Peyer's patch (tissue), 4 donors: ENCODE results near the gene VPS33B.

ENCODE experiments used
- POLR2A ChIP-seq, 2 donors: fragments of 450-650 bp; IDR thresholded peaks; one replicate each; pipeline ENCODE4 v1.5.1; 2017; ENCODE audit warnings: antibody characterized with exemption in 2 of 2, mild to moderate bottlenecking in 2 of 2, moderate library complexity in 2 of 2
- TF ChIP-seq, protein P1 (sequence below), 6 experiments: fragments of 450-650 bp in 4 of 6; fragments of 200-600 bp in 2 of 6; sonication (generic) in 1 of 6; IDR thresholded peaks; one replicate each; pipeline ENCODE4 v1.5.1; 2017 to 2019; ENCODE audit warnings: antibody characterized with exemption in 6 of 6, mild to moderate bottlenecking in 3 of 6, moderate library complexity in 1 of 6

GRCh38 chr15:90962021-90962420 is 60.4 kb downstream of the VPS33B start:
- TF ChIP-seq, protein P1, sequence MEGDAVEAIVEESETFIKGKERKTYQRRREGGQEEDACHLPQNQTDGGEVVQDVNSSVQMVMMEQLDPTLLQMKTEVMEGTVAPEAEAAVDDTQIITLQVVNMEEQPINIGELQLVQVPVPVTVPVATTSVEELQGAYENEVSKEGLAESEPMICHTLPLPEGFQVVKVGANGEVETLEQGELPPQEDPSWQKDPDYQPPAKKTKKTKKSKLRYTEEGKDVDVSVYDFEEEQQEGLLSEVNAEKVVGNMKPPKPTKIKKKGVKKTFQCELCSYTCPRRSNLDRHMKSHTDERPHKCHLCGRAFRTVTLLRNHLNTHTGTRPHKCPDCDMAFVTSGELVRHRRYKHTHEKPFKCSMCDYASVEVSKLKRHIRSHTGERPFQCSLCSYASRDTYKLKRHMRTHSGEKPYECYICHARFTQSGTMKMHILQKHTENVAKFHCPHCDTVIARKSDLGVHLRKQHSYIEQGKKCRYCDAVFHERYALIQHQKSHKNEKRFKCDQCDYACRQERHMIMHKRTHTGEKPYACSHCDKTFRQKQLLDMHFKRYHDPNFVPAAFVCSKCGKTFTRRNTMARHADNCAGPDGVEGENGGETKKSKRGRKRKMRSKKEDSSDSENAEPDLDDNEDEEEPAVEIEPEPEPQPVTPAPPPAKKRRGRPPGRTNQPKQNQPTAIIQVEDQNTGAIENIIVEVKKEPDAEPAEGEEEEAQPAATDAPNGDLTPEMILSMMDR (IDR thresholded peaks at IDR 0.05), result no peak
- no peak for TF ChIP-seq POLR2A (IDR thresholded peaks at IDR 0.05)
